T47D (cell line): ENCODE data around the gene RFC4.
A peak's percentile ranks its signal among the peaks of the same experiment; 100 is the strongest.
"Not testable (repeated sequence)": the region's sequence is repeated elsewhere in the genome, so short reads cannot be mapped to it uniquely, and the experiment has no call there.

ENCODE experiments used
- DNase-seq, 2 experiments: peaks; one replicate each; pipeline versions ENCODE4 v3.0.0 to v3.0.0-alpha.2; 2011 to 2012; ENCODE audit warnings: low read depth in 1 of 2, low spot score in 1 of 2
- JUND ChIP-seq: IDR thresholded peaks from 2 replicates; pipeline ENCODE4 v1.6.1; 2012; ENCODE audit warnings: low read depth
- in situ Hi-C: cut with HindIII; loops from 2 replicates; pipeline ENCODE4 v1.10.0; 2016; ENCODE audit warnings: low sequenced_read_pairs, low pct_unique_long_range_greater_than_20kb

Gene RFC4

GRCh38 chr3:186839874-186840641 is 33.8 kb upstream of the RFC4 start:
- in situ Hi-C loops = no loop called here
- no peak for TF ChIP-seq JUND
- DNase-seq = no peak

DNA sequence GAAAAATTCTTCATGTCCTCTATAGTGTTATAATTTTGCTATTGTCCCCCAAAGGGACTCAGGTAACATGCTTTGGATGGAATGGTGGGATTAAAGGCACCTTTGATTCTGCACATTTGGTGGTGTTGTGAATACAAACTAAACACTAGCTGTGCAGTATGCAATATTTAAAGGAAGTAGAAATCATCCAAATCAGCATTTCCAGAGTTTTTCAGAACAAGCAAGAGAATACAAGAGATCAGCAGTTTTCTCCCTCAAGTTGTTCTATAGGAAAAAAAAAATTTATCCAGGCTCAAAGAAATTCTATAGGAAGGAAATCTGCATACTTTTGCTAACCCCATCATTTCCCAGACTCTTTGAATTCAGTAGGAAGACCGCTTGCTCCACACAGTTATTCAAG is 26.0 kb upstream of the RFC4 start:
- in situ Hi-C loops = no loop called here
- DNase-seq = no peak
- no peak for TF ChIP-seq JUND

DNA sequence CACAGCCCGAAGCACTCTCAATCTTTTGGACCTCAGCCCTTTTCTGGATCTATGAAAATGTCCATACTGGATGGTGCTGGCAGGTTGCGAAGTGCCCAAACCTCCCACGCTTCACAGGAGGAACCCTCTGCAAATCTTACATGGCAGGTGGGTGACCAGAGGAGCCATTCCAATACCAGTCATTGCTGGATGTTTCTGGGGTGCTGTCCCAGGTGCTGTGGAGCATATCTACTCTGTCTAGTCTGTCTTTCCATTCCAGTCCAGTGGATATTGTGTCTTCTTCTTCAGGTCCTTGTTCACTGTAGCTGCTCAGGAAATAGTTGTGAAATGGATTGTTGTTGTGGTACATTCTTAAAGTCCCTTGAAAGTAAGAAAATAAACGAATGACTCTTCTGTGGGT is 25.5 kb upstream of the RFC4 start:
- DNase-seq = peak in 1 of 2 experiments; percentile 41
- no peak for TF ChIP-seq JUND
- in situ Hi-C loops = no loop called here

GRCh38 chr3:186828340-186828739 is 22.1 kb upstream of the RFC4 start:
- TF ChIP-seq JUND = no peak
- no peak for DNase-seq
- in situ Hi-C loops = no loop called here

DNA sequence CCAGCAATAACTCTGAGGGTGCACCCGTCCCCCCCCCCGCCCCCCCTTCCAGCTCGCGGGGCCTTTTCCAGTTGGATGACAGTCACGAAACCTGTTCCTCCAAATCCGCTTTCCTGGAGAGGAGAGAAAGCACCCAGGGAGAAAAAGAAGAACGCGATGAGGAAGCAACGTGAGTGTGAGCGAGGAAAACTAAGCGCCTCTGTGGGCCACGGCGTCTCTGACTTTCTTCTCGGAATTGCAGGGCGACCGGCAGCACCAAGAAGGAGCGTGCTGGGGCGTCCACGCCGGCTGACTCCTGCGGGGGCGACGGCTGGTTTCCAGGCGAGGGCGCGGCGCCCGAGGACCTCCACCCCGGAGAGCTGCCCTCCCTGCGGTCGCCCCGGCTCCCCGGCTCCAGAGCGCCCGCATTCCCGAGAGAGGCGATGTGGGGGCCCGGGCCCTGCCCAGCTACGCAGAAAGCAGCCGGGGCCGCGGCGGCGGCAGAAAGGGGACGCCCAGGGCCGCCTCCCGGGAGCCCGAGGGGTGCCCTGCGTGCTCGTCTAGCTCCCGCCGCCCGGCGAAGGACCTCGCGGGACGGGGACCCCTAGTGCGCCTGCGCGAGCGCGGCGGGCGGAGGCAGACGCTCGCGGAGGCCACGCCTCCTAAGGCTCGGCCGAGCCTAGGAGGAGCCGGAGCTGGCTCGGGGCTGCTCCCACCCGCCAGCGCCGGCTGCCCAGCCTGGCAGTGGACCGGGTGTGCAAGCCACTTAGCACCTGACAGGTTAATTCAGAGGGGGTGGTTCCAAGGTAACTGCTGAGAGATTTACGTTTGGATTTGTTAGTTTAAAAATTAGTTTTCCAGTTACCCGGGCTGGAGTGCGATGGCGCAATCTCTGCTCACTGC is 20.9 kb upstream of the RFC4 start:
- peak; percentile 94 to 100 for DNase-seq
- no peak for TF ChIP-seq JUND
- in situ Hi-C loops = no loop called here

DNA sequence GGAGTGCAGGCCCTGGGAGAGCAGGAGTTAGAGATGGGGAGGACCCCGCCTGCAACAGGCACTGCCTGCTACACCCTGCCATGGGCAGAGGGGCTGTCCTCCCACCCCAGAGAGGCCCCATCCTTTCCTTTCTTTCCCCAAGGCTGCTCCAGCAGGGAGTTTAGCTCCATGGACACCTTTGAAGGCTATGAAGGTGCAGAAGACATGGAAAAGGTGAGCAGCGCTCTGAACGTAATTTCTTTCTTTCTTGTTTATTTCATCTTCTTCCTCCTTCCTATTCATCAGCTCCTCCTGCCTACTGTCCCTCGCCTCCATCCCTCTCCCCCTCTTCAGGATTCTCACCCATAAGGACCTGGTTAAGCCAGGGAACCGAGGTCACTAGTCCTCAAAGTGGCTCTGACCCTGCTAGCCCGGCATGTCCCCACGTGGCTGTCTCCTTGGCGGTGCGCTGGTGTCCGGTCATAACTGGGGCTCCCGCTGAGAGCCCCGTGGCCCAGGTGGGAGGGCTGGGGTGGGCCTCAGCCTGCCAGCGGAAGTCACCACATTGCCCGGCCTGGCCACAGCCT is 20.2 kb upstream of the RFC4 start:
- TF ChIP-seq JUND = no peak
- DNase-seq = no peak
- in situ Hi-C loops = no loop called here

DNA sequence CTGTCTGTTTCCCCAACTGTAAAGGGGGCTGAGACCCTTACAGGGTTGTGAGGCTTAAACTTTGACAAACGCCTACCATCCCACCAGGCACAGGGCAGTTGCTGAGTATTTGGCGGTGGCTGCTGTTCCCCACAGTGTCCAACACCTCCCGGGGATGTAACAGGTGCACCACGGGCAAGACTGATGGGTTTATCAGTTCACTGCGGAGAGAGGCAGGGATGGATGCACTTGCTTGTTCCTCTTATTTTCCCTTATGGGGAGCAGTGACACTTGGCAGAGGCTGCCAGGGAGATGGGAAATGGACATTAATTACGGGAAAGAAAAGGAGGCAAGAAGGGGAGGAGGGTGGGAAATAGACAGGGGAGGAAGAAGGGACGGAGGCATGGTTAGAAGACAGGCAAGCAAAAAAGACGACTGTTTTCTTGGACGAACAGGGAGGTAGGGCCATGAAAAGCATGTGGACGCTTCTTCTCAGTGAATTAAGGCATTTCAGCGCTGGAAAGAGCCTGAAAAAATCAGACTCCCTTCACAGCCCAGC is 19.7 kb upstream of the RFC4 start:
- in situ Hi-C loops = no loop called here
- TF ChIP-seq JUND = no peak
- DNase-seq = no peak

DNA sequence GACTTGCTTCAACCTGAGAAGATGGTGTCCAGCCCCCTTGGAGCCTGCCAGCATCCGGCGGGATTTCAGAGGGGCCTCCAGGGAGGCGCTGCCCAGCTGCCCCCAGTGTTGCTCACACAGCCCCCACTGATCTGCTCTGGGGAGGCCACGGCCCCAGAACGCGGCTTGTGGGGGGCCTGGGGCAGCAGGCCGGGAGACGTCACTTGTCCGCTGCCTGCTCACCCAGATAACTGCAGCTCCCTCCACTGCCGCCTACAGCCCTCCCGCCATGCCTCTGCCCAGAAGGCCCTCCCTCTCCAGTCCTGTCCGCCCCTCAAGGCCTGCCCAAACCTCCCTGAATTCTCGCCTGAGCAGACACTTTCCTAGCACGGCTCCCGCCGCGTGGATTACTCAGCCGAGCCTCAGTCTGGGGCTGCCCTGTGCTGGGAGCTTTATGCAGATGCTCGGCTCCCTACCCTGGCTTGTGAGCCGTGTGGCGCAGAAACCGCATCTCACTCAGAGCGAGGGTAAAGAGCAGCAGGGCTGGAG is 19.1 kb upstream of the RFC4 start:
- DNase-seq = no peak
- in situ Hi-C loops = no loop called here
- TF ChIP-seq JUND = no peak

GRCh38 chr3:186824430-186825139 is 18.3 kb upstream of the RFC4 start:
- in situ Hi-C loops = no loop called here
- TF ChIP-seq JUND = no peak
- no peak for DNase-seq

- TF ChIP-seq JUND = no peak
- DNase-seq = no peak
- in situ Hi-C loops = no loop called here
Observed at GRCh38 chr3:186823386-186823785, 17.1 kb upstream of the RFC4 start.

GRCh38 chr3:186822388-186822759 is 16.1 kb upstream of the RFC4 start:
- DNase-seq, in situ Hi-C loops: not testable (repeated sequence)
